HepG2 (cell line): ENCODE data around the gene TMEM187. TPM values are rescaled to one million over a fixed set of nuclear protein-coding genes. Genes with fewer than 3 reads are reported as not detected.

Experiments
- DNMT1 ChIP-seq: sonication (generic); formaldehyde crosslinking; IDR thresholded peaks from 2 replicates; pipeline ENCODE4 v1.5.1; 2020; ENCODE audit warnings: mild to moderate bottlenecking, missing genetic modification reagents
- ELF4 ChIP-seq: sonication (generic); formaldehyde crosslinking; IDR thresholded peaks from 2 replicates; pipeline ENCODE4 v1.5.0; 2020; ENCODE audit warnings: missing genetic modification reagents, mild to moderate bottlenecking, moderate library complexity, borderline replicate concordance
- ESRRA ChIP-seq: sonication (generic); formaldehyde crosslinking; IDR thresholded peaks from 2 replicates; pipeline ENCODE4 v1.5.1; 2020; ENCODE audit warnings: mild to moderate bottlenecking, low read depth, missing genetic modification reagents
- GABPB1 ChIP-seq: IDR thresholded peaks from 2 replicates; pipeline ENCODE4 v1.6.1; 2016; ENCODE audit warnings: mild to moderate bottlenecking, missing genetic modification reagents, moderate library complexity, missing compliant biosample characterization
- MLLT10 ChIP-seq: sonication (generic); formaldehyde crosslinking; IDR thresholded peaks from 2 replicates; pipeline ENCODE4 v1.4.0; 2020; ENCODE audit warnings: missing genetic modification reagents
- MYC ChIP-seq: sonication (generic); formaldehyde crosslinking; IDR thresholded peaks from 2 replicates; pipeline ENCODE4 v1.9.0; 2021; ENCODE audit warnings: missing genetic modification reagents, borderline replicate concordance
- NFIB ChIP-seq: sonication (generic); formaldehyde crosslinking; IDR thresholded peaks from 2 replicates; pipeline ENCODE4 v1.9.0; 2021; ENCODE audit warnings: missing genetic modification reagents, mild to moderate bottlenecking, borderline replicate concordance
- RBFOX2 ChIP-seq: fragments of 200-400 bp; formaldehyde crosslinking; IDR thresholded peaks from 2 replicates; pipeline ENCODE4 v1.6.1; 2017; ENCODE audit warnings: low read depth, mild to moderate bottlenecking, low read length
- ZFX ChIP-seq: sonication (generic); formaldehyde crosslinking; IDR thresholded peaks from 2 replicates; pipeline ENCODE4 v1.4.0; 2020; ENCODE audit warnings: mild to moderate bottlenecking, low read depth, missing genetic modification reagents, moderate library complexity
- ZFY ChIP-seq: sonication (generic); formaldehyde crosslinking; IDR thresholded peaks from 2 replicates; pipeline ENCODE4 v1.4.0; 2020; ENCODE audit warnings: missing genetic modification reagents
- ZNF296 ChIP-seq: sonication (generic); formaldehyde crosslinking; conservative IDR thresholded peaks from 2 replicates; pipeline ENCODE4 v1.5.0; 2020; ENCODE audit warnings: mild to moderate bottlenecking, missing genetic modification reagents
- polyA plus RNA-seq, 8 experiments: library from polyadenylated mRNA; depleted of rRNA in 3 of 8; stranded (reverse) in 7 of 8; unstranded in 1 of 8; fragments of >200 nt; fragmentation: Illumina TruSeq in 4 of 8; extraction: Trizol in 4 of 8; gene quantifications; 2 replicates each; pipeline versions ENCODE4 v1.2.1 to v1.2.3, GENCODE V29; 2011 to 2016; ENCODE audit warnings: low read depth in 4 of 8, missing spikeins in 1 of 8, mixed read lengths in 1 of 8; ENCODE audit not compliant: insufficient read depth in 1 of 8
- total RNA-seq, 5 experiments: library from RNA; depleted of rRNA; stranded (reverse); fragments of >200 nt; fragmentation: Illumina TruSeq; extraction: Trizol; gene quantifications; 2 replicates each; pipeline ENCODE4 v1.2.3, GENCODE V29; 2016; ENCODE audit warnings: low read depth in 1 of 5
- TF ChIP-seq, protein P1 (sequence below): sonication (generic); formaldehyde crosslinking; IDR thresholded peaks from 2 replicates; pipeline ENCODE4 v1.5.0; 2020; ENCODE audit warnings: mild to moderate bottlenecking, missing genetic modification reagents, borderline replicate concordance
- TF ChIP-seq, protein P2 (sequence below): sonication (generic); formaldehyde crosslinking; IDR thresholded peaks from 2 replicates; pipeline ENCODE4 v1.5.1; 2020; ENCODE audit warnings: mild to moderate bottlenecking, missing genetic modification reagents, moderate library complexity
- TF ChIP-seq, protein P3 (sequence below): sonication (generic); formaldehyde crosslinking; IDR thresholded peaks from 2 replicates; pipeline ENCODE4 v1.5.0; 2020; ENCODE audit warnings: mild to moderate bottlenecking, missing genetic modification reagents

The TMEM187 gene
- total and polyA plus RNA-seq, 2 of the 13 experiments (the other 11 are each of a cell fraction or from before 2014, with no cell fraction given): 2.2 to 6.2 TPM

DNA sequence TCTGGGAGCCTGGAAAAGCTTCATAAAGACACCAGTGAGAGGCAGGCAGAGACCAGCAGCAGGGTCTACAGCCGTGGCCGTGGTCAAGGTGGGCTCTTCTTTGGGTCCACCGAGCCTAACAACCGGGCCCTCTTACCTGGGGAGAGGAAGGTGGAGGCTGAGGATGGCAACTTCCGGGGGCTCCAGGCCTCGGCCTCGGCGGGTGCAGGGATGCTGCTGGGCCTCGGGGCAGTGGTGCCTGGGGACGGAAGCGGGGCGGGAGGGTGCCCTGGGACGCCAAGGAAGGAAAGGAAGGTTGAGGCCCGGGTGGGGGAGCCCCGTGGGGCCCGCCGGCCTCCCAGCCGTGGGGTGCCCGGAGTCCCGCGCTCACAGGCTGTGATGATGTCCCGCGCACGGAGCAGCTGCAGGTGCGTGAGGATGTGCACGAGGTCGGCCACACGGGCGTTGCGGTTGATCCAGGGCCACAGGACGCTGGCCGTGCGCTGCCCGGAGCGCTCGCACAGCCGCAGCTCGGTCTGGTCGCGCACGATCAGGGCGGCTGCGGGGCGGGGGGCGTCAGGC, 46.6 kb downstream of the TMEM187 start (continued):
- TF ChIP-seq, protein P1, sequence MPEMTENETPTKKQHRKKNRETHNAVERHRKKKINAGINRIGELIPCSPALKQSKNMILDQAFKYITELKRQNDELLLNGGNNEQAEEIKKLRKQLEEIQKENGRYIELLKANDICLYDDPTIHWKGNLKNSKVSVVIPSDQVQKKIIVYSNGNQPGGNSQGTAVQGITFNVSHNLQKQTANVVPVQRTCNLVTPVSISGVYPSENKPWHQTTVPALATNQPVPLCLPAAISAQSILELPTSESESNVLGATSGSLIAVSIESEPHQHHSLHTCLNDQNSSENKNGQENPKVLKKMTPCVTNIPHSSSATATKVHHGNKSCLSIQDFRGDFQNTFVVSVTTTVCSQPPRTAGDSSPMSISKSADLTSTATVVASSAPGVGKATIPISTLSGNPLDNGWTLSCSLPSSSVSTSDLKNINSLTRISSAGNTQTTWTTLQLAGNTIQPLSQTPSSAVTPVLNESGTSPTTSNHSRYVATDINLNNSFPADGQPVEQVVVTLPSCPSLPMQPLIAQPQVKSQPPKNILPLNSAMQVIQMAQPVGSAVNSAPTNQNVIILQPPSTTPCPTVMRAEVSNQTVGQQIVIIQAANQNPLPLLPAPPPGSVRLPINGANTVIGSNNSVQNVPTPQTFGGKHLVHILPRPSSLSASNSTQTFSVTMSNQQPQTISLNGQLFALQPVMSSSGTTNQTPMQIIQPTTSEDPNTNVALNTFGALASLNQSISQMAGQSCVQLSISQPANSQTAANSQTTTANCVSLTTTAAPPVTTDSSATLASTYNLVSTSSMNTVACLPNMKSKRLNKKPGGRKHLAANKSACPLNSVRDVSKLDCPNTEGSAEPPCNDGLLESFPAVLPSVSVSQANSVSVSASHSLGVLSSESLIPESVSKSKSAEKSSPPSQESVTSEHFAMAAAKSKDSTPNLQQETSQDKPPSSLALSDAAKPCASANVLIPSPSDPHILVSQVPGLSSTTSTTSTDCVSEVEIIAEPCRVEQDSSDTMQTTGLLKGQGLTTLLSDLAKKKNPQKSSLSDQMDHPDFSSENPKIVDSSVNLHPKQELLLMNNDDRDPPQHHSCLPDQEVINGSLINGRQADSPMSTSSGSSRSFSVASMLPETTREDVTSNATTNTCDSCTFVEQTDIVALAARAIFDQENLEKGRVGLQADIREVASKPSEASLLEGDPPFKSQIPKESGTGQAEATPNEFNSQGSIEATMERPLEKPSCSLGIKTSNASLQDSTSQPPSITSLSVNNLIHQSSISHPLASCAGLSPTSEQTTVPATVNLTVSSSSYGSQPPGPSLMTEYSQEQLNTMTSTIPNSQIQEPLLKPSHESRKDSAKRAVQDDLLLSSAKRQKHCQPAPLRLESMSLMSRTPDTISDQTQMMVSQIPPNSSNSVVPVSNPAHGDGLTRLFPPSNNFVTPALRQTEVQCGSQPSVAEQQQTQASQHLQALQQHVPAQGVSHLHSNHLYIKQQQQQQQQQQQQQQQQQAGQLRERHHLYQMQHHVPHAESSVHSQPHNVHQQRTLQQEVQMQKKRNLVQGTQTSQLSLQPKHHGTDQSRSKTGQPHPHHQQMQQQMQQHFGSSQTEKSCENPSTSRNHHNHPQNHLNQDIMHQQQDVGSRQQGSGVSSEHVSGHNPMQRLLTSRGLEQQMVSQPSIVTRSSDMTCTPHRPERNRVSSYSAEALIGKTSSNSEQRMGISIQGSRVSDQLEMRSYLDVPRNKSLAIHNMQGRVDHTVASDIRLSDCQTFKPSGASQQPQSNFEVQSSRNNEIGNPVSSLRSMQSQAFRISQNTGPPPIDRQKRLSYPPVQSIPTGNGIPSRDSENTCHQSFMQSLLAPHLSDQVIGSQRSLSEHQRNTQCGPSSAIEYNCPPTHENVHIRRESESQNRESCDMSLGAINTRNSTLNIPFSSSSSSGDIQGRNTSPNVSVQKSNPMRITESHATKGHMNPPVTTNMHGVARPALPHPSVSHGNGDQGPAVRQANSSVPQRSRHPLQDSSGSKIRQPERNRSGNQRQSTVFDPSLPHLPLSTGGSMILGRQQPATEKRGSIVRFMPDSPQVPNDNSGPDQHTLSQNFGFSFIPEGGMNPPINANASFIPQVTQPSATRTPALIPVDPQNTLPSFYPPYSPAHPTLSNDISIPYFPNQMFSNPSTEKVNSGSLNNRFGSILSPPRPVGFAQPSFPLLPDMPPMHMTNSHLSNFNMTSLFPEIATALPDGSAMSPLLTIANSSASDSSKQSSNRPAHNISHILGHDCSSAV (CRISPR knock-in tag): no peak
- no peak for TF ChIP-seq ZNF296 (CRISPR knock-in tag)
- no peak for TF ChIP-seq NFIB
- TF ChIP-seq GABPB1 (CRISPR knock-in tag): peak; percentile 77
- TF ChIP-seq ESRRA: no peak
- peak; percentile 54 for TF ChIP-seq ZFY
- TF ChIP-seq MLLT10 (CRISPR knock-in tag): no peak
- TF ChIP-seq ELF4 (CRISPR knock-in tag): no peak
- peak; percentile 62 for TF ChIP-seq ZFX
- TF ChIP-seq, protein P2, sequence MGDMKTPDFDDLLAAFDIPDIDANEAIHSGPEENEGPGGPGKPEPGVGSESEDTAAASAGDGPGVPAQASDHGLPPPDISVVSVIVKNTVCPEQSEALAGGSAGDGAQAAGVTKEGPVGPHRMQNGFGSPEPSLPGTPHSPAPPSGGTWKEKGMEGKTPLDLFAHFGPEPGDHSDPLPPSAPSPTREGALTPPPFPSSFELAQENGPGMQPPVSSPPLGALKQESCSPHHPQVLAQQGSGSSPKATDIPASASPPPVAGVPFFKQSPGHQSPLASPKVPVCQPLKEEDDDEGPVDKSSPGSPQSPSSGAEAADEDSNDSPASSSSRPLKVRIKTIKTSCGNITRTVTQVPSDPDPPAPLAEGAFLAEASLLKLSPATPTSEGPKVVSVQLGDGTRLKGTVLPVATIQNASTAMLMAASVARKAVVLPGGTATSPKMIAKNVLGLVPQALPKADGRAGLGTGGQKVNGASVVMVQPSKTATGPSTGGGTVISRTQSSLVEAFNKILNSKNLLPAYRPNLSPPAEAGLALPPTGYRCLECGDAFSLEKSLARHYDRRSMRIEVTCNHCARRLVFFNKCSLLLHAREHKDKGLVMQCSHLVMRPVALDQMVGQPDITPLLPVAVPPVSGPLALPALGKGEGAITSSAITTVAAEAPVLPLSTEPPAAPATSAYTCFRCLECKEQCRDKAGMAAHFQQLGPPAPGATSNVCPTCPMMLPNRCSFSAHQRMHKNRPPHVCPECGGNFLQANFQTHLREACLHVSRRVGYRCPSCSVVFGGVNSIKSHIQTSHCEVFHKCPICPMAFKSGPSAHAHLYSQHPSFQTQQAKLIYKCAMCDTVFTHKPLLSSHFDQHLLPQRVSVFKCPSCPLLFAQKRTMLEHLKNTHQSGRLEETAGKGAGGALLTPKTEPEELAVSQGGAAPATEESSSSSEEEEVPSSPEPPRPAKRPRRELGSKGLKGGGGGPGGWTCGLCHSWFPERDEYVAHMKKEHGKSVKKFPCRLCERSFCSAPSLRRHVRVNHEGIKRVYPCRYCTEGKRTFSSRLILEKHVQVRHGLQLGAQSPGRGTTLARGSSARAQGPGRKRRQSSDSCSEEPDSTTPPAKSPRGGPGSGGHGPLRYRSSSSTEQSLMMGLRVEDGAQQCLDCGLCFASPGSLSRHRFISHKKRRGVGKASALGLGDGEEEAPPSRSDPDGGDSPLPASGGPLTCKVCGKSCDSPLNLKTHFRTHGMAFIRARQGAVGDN (CRISPR knock-in tag): peak; percentile 68
- TF ChIP-seq RBFOX2: peak; percentile 52; the same call in 1 of the 2 replicates
- TF ChIP-seq MYC: 0 out of 2 replicates have a peak, but pooled peaks have one; percentile 49
- TF ChIP-seq, protein P3, sequence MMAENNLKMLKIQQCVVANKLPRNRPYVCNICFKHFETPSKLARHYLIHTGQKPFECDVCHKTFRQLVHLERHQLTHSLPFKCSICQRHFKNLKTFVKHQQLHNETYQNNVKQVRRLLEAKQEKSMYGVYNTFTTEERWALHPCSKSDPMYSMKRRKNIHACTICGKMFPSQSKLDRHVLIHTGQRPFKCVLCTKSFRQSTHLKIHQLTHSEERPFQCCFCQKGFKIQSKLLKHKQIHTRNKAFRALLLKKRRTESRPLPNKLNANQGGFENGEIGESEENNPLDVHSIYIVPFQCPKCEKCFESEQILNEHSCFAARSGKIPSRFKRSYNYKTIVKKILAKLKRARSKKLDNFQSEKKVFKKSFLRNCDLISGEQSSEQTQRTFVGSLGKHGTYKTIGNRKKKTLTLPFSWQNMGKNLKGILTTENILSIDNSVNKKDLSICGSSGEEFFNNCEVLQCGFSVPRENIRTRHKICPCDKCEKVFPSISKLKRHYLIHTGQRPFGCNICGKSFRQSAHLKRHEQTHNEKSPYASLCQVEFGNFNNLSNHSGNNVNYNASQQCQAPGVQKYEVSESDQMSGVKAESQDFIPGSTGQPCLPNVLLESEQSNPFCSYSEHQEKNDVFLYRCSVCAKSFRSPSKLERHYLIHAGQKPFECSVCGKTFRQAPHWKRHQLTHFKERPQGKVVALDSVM: peak; percentile 26; the same call in 1 of the 2 replicates
- no peak for TF ChIP-seq DNMT1 (CRISPR knock-in tag)
